NOMO-1 treated with dmso at 0.1 percent for 144 hours (cell line): ENCODE results near the gene RASSF5.

Source experiments
- DNase-seq: peaks from one replicate; lab custom pipeline; 2025; ENCODE audit not compliant: unreplicated experiment; lab: John Stamatoyannopoulos, UW

Gene RASSF5

GRCh38 chr1:206544562-206545257 lies 37.4 kb downstream of the RASSF5 start:
- peak; percentile 29 for DNase-seq

DNA sequence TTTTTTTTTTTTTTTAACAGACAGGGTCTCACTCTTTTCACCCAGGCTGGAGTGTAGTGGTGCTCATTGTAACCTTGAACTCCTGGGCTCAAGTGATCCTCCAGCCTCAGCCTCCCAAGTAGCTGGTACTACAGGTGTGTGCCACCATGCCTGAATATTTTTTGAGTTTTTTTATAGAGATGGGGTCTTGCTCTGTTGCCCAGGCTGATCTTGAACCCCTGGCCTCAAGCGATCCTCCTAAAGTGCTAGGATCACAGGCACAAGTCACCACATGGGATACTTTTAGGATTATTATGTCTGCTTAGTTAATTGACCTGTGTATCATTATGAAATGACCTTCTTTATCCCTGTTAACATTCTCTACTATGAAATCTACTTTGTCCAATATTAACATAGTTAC lies 38.0 kb downstream of the RASSF5 start:
- DNase-seq: no peak

- DNase-seq: no peak
Observed at GRCh38 chr1:206547104-206547503, 39.8 kb downstream of the RASSF5 start.

- no peak for DNase-seq
Observed at GRCh38 chr1:206550446-206550845, 43.1 kb downstream of the RASSF5 start.

GRCh38 chr1:206551296-206551985 lies 44.1 kb downstream of the RASSF5 start:
- DNase-seq: no peak

- DNase-seq: no peak
Observed at GRCh38 chr1:206551986-206552326, 44.6 kb downstream of the RASSF5 start.

DNA sequence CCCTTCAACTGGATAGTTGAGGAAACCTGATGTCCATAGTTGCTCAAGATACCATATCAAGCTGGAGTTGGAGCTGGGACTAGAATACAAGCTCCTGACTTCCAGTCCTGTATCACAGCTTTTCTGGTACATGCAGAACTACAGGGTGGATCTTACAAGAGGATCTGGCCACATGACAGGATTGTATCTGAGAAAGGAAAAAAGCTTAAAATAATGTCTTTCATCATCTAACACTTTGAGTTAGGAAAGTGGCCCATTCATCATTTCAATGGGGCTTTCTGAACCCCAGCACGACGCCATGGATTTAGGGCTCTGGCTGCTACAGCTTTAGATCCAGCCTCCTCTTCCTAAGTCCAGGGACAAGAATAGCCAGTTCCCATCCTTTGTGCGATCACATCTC lies 46.9 kb downstream of the RASSF5 start:
- no peak for DNase-seq

DNA sequence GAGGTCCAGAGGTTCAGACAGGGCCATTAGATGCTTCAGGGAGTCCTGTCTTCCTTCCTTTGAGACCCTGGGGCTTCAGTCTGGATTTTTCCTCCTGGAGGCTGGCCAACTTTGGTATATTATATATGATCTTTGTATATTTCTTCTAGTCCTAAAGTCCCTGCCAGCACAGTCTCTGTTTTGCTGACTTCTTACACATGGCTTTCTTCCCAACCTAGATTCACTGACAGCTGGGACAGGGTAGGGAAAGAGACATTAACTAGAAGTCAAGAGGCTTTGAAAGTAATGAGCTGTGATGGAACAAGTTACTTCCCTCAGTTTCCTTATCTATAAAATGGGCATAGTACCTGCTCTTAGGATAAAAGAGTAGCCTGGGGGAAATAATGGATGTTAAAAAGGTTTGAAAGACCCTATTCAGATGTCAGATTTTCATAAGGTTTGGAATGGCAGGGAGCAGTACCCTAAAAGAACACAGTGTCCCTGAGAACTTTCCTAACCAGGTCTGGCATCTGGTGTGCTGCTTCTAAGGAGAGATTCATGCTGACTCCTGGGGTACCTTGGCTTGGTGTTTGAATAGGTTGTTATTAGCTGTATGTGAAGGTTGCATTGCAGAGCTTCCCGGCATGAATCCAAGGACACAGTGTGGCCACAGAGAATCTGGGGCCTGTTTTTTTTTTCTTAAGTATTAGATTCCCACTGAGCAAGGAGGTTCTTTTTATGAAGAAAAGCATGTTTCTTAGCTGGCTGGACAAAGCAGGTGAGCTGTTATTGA lies 47.6 kb downstream of the RASSF5 start:
- no peak for DNase-seq

GRCh38 chr1:206555473-206555935 lies 48.2 kb downstream of the RASSF5 start:
- no peak for DNase-seq

DNA sequence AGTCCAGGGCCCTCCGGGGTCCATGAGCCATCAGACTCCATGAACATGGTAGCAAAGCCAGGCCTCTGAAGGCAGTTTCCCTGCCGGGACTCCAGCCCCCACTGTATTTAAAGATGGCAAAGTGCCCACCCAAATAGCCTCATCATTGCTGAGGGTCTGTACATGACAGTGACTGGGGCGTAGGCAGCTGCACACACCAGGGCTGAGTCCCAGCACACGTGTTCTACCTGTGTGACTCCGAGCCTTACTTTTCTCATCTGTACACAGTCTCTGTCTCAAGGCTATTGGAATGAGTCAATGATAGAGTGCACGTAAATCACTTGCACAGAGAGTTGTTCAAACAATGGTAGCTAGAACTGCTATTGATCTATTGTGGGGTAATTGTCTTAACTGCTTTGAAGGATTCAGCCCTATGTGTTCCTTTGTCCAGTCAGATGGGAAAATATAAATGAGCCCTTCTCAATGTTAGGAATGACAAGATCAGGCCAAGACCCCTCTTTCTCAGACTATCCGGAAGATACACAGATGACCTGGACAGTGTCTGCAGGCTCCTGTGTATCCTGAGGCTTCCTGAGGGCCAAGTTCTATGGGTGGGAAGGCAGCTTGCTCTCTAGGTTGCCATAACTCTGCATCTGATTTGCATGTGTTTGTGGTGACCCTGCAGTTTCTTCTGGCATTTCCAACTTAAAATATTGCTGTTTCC lies 48.9 kb downstream of the RASSF5 start:
- no peak for DNase-seq

GRCh38 chr1:206556750-206557635 lies 49.7 kb downstream of the RASSF5 start:
- peak; percentile 90 for DNase-seq

DNA sequence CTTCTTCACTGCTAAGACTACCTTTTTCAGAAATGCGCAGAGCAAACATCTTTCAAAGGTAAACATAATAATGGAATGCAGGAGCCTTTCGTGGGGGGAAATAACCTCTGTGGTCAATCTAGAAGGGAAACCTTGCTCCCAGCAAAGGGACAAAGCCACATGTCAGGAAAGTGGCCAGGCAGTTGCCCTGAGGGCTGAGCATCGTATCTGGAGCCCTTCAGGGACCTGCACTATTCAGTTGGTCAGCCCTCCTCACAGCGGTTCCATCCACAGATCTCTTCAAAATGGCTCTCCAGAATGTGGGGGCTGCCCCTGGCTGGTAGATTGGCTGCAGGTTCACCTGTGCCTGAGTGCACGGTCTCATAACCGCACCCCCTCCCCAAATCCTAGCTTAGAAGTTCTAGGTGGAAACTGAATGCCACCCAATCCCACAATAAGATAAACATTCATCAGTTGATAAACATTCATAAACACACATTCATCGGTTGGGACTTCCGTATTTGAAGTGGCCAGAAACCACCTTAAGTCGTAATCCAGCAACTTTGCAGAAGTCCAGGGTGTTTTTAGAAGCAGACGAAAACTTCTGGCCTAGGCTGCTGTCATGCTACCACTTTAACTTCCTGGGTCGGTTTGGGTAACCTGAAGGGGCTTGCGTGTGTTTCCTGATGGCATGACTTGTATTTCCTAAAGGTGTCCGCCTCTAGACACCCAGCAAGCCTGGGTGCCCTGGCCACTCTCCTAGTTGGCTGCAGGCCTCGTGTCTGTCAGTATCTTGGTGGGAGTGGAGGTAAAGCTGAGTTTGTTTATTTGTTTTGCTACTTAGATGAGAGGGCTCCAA lies 50.5 kb downstream of the RASSF5 start:
- peak; percentile 52 for DNase-seq

DNA sequence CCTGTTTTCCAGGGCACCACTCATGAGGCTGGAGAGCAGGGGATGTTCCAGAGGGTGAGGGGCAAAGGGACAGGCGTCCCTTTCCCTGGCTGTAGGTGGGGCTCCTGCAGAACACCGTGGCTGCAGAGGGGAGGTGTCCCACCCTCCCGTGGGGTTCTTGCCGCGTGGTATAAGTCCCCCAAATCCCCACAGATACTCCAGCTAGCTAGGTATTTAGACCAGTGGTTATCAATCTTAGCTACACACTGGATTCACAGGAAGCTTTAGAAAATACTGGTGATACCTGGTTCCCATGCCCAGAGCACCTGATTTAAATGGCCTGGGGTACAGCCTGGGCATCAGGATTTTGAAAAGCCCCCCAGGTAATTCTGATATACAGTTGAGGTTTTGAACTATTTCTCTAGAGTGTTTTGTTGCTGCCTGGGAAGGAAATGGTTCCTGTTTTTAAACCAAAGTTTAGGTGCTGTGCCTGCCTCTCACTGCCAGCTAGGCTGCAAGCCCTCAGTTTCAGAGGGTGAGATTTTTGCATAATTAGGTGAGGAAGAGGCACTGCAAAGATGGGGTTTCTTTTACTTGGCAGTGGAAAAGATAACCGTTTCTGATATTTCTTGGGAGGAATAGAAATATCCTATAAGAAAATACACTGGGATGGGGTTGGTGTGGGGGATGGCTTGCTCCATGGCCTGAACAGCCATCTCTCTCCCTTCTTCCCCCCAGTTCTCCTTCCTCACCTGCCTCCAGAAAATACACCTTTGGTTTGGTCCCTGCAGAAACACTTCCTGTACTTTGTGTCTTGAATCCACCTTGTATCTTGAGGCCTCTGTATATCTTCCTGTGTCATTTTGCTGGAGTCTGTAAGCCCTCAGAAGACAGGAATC lies 51.7 kb downstream of the RASSF5 start:
- peak; percentile 13 for DNase-seq

DNA sequence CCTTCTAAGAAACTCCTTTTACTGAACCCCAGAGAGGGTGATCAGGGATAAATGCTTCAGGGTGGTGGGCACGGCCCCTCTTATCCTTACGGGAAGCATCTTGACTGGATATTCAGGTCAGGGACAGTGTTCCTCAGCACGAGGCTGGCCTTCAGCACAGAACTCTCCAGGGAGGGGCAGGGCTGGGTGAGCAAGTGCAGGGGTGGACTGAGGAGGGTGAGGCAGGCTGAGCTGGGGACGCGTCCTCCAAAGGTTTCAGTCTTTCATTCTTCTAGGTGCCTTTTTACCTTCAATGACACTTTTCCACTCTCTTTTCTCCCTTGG lies 52.3 kb downstream of the RASSF5 start:
- DNase-seq: no peak

GRCh38 chr1:206560007-206560716 lies 52.8 kb downstream of the RASSF5 start:
- no peak for DNase-seq

GRCh38 chr1:206563367-206564207 lies 56.3 kb downstream of the RASSF5 start:
- no peak for DNase-seq

GRCh38 chr1:206565995-206566394 lies 58.7 kb downstream of the RASSF5 start:
- no peak for DNase-seq
